HG02870 (cell line): ENCODE data around the gene CHI3L1.

Source experiments
- ATAC-seq: cut with Tn5 transposase; IDR thresholded peaks from one replicate; pipeline ENCODE4 v1.9.1; 2021; ENCODE audit warnings: mild to moderate bottlenecking, moderate library complexity; ENCODE audit not compliant: unreplicated experiment

Gene CHI3L1

DNA sequence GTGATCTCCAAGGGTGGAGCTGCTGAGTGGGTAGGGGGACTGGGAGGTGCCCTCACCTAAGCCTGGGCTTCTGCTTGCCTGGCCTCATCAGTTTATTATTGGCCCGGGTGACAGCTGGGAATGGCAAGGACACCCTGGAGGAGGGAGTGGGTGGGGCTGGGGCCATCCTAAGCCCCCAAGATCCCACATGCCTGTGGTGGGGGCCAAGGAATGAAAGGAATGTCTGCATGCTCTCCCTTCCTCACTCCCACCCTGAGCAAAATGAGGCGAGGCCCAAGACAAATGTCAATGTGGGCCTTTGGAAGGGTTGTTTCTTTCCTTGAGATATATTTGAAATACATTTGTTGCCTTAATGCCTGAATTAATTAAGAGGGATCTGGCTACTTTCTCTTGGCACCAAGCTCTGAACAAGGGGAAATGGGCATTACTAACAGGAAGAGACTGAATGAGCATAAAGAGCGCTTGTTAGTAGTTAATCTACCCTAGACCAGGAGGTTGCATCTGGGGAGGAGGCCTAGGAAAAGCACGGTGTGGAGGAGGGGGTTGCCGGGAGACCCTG, 19.7 kb upstream of the CHI3L1 start:
- no peak for ATAC-seq

DNA sequence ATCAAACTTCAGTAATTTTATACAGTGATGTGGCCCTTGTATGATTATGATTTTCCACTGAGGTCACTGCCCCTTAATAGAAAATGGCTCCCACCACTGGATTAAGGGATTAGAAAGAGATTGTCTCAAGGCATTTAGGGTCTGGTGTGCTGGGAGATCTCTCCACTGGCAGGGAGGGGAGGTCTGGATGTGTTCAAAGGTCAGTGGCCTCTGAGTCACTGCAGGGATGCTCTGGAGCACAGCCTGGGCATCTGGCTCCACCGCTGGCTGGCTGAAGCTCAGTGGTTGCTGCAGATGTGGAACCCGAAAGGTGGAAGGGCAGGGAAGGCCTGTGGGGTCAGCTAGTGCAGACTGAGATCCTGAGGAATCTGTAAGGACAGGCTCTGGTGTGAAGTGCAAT, 18.3 kb upstream of the CHI3L1 start:
- no peak for ATAC-seq

DNA sequence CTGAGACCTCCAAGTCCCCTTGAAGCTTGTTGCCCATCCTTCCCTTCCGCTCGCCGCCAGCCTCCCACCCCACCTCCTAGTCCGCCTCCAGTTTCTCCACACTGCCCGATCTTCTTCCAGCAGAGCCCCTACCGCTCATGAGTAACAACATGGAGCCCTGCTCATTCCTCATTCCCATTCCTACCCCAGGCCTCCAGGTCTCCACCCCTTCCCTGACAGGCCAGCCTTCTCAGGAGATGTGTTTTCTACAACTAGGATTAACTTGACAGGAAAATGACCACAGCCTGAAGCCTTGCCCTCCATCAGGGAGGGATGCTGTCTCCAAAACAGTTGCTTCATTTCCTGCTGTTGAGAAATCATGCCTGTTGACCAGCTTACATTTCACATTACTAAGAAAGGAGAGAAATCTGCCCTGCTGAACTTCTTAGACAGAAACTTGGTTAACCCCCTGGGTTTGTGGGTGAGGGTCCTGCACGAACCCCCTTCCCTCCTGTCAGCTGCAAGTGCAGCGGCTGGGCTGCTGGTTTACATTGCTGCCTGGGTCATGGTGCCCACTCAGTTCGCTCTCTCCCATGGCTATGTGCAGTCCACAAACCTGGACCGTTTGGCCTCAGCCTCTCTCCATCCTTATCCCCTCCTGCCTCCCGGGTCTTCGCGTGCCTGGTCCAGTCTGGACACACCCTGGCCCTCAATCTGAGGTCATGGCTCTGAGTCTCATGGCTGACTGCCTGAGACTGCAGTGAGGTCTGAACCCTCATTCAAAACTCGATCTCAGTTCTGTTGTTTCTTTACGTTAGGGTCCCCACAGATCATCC, 16.1 kb upstream of the CHI3L1 start:
- ATAC-seq = no peak

DNA sequence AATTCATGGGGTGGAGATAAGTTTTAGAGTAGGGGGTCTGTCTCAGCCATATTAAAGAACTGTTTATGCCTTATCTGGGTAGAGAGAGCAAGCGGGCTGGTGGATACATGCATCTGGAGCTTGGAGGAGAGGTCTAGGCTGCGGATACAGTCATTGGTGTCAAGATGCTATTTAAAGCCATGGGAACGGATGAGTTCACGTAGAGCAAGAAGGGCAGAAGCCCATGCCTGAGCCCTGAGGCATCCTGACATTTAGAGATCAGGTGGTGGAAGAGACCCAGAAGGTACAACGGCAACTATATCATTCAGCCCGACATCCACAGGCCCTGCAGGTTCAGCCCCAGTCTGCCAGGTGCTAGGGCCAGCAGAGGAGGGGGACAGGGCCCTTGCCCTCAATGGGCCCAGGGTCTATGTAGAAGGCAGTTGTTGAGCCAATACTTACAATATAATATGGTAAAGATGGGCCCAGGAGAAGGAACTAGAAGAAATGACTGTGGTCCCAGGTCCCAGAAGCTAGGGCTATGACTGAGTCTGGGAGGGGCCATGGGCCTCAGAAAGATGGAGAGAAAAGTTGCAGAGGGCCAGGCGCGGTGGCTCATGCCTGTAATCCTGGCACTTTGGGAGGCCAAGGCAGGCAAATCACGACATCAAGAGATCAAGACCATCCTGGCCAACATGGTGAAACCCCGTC, 15.2 kb upstream of the CHI3L1 start:
- ATAC-seq = no peak

DNA sequence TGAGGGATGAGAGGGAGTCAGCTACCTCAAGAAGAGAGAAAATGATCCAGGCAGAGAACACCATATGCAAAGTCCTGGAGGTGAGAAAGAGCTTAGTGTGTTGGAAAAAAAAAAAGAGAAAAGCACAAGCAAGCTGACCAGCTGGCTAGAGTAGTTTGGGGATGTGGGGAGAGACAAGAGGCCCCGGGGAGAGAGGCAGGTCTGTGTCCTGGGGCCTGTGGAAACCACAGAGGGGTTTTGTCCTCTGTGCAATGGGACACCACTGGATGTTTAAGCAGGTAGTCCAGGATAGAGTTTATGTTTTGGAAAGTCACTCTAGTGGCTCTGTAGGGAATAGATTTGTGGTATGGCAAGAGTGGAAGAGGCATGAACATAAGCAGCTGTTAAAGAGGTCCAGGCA, 14.4 kb upstream of the CHI3L1 start:
- no peak for ATAC-seq

DNA sequence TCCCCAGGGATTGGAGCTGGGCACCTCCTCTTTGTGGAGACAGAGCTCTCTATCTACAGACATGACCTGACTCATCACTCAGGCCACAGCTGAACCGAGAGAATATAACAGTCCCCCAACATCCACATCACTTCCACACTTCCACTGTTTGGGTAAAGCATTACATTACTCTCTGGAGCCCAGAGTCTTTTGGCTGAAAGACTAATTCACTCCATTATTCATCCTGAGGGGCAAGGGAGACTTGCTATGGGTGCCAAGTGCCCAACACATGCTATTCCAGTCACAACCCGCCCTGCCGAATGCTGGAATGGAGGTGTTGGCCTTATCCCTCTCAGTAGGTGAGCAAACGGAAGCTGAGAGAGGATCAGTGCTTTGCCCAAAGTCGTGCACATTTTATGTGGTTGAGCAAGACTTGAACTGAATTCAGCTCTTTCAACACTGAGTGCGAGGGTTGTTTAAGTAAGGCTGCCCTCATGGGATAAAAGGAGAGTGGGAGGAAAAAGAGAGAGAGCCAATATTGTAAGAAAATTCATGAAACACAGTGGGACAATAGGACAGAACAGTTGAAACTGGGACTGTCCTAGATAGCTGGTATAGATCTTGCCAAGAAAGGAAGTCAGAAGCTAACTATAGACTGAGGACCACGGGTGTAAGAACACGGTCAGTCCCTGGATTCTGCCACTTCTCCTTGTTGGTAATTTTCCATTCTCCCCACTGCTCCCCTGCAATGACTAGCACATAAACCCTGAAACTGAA, 13.5 kb upstream of the CHI3L1 start:
- no peak for ATAC-seq

DNA sequence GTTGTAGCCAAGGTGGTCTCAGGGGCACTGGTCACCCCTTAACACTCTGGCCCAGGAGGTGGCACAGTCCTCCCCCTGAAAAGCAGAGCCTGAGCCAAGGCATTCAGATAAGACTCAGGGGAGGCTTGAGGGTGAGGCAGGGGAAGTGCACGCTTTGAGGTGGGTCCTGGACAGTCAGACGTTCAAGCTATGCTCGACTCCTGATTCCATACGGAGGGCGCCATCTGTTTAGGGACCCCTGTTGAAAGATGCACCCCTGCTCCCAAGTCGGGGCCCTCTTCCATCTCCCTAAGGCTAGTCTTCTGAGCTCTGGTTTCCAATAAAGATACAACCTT, 12.9 kb upstream of the CHI3L1 start:
- ATAC-seq = no peak

DNA sequence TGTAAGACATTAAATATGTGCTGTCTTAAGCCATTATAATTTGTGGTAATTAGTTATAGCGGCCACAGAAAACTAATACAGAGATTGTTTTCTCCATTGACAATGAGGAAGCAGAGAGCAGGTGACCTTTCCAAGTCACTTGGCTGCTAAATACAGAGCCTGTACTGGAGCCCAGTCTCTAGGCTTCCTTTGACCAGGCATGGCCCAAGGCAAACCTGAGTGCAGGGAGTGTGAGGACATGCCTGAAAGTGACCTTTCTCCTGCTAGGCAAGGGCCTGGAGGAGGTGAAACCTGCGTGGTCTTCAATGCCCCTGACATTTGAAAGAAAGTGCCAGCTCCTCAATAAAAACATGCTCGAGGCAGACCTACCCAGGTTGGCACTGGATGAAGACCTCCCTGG, 12.5 kb upstream of the CHI3L1 start:
- ATAC-seq = no peak

DNA sequence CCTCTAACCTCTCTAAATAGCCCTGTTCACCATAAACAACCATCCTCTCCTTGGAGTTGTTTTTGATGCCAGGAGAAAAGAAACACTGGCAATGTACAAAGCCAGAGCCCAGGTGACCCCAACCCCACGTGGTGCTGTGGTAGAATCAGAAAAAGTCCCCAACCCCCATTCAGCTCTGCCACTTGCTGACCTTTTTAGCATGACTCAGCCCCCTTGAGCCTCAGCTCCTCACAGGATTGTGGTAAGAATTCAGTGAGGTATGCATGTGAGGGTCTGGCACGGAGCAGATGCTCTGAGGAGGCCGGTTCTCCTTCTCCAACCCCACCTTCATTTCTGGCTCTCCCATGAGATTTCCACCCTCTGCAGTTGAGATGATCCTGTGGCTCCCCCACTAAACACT, 11.1 kb upstream of the CHI3L1 start:
- no peak for ATAC-seq

DNA sequence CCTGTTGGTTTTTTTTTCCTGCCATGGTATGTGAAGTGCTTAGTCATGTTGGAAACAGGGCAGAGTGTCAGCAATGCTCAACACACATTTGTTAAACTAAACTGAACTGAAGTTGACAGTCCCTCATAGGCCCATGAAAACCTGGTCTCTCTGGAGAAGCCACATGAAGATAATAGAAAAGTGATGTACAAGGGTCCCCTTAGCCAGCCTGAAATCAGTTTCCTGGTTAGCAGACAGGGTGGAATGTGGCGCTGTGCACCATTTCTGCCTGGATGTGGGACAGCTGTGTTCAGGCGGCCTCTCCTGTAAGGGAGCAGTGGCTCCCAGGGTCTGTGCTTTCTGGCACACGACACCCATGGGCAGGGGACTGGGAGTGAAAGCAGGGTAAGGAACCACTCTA, 9.9 kb upstream of the CHI3L1 start:
- ATAC-seq = no peak

DNA sequence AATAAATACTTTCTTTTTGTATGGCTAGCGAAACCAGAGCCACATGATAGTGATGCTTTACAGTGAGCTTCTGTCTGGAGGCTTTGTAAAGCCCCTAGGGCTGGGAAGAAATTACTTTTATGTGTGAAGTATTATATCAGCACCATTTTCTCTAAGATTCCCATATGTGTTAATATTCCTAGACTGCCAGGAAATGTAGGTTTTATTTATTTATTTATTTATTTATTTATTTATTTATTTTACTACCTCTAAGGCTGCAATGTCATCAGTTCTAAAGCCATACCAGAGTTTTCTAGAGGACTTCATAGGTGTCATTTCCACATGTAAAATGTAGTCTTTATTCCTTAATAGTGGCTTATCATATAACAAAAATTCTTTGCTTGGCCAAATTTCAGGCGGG, 4.4 kb upstream of the CHI3L1 start:
- no peak for ATAC-seq

DNA sequence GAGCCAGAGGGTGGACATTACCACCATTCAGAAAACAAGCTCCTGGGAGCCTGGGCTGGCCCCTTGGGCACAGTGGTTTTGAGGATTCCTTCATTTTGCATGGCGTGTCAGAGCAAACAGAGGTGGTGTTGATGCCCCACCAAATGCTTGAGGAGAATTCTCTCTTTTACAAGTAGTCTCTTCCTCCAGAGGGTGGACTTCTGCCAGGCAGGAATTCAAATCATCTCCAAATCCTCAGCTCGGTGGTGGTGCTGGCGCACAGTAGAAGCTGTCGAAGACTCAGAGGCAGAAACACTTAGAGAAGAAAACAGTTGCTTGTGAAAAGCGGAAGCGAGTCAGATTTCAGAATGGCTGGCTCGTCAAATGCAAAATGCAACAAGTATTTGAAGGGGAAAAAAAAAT, 3.4 kb upstream of the CHI3L1 start:
- no peak for ATAC-seq

DNA sequence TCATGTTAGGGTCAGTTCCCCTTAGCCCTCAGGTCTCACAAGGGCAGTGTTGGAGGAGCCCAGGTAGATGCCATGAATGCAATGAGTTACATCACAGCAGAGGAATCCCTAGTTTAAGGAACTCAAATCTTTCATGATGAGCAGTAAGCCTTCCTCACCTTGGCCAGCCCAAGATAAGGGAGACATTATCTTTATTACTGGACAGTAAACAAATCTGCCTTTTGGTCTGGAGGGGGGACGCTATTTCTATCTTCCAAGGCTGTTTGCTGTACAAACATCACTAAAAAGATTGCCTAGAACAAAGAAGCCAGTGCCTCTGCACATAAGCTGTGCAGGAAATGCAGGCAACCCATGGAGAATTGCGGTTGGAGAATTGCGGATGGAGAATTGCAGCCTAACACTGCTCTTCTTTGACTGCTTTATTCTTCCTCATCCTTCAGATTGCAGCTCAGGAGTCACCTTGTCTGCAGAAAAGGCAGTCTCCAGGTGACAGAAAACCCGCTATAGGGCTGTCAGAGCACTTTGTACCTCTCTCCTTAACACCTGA, 2.3 kb upstream of the CHI3L1 start:
- ATAC-seq = no peak

DNA sequence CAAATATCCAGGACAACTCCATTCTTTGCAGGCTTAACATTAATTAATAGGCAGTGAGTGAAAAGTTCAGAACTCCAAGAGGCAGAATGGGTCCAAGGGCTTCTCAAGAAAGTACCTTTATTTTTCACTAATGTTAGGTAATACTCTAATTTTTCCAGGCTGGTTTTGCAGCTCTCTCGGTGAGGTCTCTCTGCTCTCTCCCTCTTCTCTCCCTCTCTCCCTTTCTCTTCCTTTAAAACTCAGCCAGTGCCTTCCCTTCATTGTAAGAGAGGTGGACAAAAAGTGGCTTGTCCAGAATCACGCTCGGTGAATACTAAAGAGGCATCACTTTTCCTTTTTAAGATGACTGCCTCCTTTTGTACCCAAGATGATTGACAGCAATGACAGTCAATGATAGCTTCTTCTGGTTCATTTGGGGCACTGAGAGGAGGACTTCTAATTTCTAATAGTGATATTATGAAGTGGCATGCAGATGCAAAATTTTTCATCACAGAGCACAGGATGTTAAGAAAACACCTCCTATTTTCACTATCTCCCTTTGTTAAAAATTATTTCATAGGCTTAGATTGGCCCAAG, 1.3 kb upstream of the CHI3L1 start:
- ATAC-seq = no peak

DNA sequence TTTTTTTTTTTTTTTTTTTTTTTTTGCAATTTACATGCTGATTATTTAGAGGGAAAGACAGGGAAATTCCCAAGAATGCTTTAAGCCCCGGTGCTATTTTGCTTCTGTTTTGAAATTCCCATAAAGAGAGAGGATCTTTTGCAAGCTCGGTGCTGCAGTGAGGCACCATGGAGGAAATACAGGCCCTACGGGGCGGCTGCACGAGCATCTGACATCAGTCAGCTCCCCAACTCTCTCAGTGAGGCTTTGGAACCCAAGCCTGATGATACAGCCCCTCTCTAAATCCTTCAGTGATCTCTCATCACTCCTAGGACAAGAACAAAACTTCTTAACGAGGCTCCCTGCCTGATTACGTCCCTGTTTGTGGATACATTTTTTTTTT, 791 bp upstream of the CHI3L1 start:
- no peak for ATAC-seq

DNA sequence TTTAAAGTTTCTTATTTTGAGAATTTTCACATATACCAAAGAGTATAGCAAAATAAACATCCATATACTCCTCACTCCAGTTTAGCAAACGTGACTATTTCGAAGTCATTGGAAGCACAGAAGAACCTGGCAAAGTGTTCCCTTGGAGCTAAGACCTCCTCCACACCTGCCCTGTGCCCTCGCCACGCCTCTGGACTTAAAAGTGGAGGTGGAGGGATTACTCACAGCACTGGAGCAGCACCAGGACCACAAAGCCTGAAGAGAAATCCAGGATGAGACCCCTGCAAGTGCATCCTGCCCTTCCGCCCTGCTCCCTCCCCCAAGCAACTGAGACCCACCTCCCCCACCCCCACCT, 436 bp downstream of the CHI3L1 start:
- ATAC-seq = no peak

DNA sequence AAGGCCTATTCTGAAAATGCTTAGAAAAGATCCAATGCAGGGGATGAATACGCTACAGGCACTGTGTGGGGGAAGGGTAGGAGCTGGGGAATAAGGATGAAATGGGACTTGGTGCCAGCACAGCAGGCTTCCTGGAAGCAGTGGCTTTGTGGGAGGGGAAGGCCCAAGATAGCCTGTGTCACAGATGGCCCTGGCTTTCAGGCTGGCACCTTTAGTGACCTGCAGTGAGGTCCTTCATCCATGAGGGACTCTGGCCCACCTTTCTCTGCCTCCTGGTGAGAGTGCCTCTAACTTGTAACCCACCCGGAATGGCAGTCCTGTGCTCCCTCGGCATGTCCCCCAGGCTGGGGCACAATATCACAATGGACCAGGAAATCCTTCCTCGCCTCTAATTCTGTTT, 919 bp downstream of the CHI3L1 start:
- ATAC-seq = no peak

DNA sequence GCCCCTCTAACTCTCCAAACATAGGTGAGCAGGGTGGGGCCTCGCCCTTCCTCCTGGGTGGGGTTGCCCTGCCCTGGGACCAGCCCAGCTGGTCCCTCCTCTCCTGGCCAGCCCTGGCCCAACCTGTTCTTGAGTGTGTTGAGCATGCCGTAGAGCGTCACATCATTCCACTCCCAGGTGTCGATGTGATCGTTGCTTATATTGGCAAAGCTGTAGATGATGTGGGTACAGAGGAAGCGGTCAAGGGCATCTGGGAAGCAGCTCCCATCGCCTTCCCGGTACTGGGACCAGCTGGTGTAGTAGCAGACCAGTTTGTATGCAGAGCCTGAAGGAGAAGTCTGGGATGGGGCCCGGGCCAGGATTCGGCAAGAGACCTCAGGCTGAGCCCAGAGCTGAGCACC, 1.4 kb downstream of the CHI3L1 start:
- ATAC-seq = no peak

DNA sequence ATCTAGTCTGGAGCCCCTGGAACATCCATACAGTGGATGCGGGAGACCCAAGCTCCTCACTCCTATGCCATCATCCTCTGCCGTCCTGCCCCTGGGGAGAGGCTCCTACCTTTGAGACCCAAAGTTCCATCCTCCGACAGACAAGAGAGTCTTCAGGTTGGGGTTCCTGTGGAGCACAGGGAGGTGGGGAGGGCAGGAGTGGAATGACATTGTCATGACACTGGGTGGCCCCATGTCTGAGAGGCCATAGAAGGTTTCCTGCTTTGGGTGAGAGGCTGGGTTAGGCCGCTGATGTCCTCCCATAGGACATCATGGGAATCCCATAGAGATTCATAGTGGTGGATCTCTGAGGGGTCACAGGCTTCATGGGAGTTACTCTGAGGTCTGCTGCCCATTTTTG, 2.0 kb downstream of the CHI3L1 start:
- no peak for ATAC-seq

DNA sequence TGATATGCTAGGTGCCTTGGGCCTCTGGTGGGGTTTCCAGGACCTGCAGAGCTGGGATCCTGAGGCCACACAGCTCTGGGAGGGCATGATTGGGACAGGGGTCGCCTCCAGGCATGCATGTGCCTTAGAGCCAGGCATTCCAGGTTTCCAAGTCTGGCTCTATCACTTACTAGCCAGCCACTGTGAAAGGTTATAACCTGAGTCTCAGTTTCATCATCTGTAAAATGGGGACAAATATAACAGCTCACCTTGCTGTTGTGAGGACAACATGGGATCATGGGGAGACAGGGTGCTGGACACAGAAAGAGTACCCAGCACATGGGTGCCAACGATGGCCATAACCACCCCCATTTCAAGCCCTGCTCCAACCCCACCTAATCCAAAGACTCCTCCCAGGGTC, 2.7 kb downstream of the CHI3L1 start:
- no peak for ATAC-seq

DNA sequence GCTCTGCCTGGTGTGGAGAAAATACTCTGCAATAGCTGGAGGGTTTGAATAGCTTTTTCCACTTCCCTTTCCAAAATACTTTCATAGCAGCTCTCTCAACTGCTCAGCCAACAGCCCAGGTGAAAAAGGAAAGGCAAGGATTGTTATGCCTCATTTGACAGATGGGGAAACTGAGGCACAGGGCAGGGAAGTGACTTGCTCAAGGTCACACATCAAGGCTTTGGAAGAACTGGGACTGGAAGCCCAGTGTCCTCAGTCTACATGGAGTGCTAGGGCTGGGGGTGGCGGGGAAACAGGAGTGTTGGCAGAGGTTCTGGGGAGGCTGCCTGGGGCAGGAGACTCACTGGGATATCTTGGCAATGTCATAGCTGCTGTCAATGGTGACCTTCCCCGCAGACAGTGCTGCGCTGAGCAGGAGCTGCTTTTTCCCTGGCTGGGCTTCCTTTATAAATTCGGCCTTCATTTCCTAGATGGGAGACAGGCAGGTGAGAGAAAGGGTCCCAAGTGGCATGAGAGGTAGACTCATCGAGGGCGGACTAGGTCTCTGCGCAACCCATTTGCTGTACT, 4.0 kb downstream of the CHI3L1 start:
- no peak for ATAC-seq
